G401 (cell line): ENCODE results near the gene SDK1. TPM values are rescaled to one million over a fixed set of nuclear protein-coding genes. Genes with fewer than 3 reads are reported as not detected.

ENCODE experiments used
- DNase-seq: peaks from one replicate; pipeline ENCODE4 v3.0.0-alpha.2; 2015; ENCODE audit warnings: low spot score
- in situ Hi-C: cut with HindIII; loops from 2 replicates; pipeline ENCODE4 v1.10.0; 2016; ENCODE audit warnings: low sequenced_read_pairs, mixed read lengths
- total RNA-seq: library from RNA; depleted of rRNA; stranded (reverse); fragments of >200 nt; shearing (Covaris generic); gene quantifications from 2 replicates; pipeline ENCODE4 v1.2.3, GENCODE V29; 2014

SDK1 gene
- total RNA-seq, 1 experiment from 2014 or later = not detected

DNA sequence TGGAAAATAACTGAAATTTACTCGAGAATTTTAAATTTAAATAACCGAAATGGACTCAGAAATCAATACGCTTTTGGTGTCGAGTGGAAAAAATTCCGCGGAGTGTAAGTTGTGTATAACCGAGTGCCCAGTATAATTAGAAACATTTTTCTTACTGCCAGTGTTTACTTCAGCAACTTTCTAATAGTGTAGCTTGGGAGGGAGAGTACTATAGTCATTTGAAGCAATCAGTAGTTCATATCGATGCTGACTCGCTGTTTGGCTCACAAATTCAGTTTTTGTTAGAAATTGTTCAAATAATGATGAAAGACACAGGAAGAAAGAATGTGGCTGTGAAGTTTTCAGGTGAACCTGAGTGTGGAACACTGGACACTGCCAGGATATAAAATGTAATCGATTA is 722.5 kb downstream of the SDK1 start:
- DNase-seq = no peak
- in situ Hi-C loops = no loop called here

DNA sequence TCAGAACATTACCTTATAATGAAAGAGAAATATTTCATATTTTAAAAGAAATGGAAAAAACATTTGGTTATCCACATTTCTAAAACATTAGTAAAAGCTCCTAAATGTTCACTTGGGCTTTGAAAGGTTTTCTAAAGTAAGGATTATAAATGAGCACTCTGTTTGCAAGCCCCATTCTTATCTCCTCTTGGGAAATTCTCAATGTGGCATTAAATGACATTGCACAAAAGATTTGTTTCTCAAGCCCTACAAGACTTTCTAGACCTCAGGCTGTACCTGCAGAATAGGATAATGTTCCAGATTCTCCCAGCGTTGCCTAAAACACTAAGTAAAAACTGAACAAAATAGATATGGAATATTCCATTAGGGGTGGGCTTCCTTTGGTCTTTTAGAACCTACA is 723.1 kb downstream of the SDK1 start:
- in situ Hi-C loops = no loop called here
- DNase-seq = no peak

DNA sequence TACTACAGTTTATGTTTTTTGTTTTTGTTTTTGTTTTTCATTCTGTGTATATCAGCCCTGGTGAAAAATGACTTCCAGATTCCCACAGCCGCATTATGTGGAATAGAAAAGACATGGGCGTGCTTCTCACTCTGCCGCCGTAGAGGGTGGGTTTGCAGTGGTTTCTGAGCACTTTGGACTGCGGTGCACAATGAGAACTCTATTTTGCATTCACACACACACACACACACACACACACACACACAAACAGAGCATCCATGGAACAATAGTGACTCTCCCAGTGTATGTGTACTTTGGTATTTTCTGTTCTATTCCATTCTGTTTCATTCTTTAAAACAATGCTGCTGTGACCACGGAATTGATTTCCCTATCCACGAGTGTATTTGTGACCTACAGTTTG is 723.8 kb downstream of the SDK1 start:
- DNase-seq = no peak
- in situ Hi-C loops = no loop called here

GRCh38 chr7:4025210-4025609 is 724.2 kb downstream of the SDK1 start:
- DNase-seq = no peak
- in situ Hi-C loops = no loop called here

DNA sequence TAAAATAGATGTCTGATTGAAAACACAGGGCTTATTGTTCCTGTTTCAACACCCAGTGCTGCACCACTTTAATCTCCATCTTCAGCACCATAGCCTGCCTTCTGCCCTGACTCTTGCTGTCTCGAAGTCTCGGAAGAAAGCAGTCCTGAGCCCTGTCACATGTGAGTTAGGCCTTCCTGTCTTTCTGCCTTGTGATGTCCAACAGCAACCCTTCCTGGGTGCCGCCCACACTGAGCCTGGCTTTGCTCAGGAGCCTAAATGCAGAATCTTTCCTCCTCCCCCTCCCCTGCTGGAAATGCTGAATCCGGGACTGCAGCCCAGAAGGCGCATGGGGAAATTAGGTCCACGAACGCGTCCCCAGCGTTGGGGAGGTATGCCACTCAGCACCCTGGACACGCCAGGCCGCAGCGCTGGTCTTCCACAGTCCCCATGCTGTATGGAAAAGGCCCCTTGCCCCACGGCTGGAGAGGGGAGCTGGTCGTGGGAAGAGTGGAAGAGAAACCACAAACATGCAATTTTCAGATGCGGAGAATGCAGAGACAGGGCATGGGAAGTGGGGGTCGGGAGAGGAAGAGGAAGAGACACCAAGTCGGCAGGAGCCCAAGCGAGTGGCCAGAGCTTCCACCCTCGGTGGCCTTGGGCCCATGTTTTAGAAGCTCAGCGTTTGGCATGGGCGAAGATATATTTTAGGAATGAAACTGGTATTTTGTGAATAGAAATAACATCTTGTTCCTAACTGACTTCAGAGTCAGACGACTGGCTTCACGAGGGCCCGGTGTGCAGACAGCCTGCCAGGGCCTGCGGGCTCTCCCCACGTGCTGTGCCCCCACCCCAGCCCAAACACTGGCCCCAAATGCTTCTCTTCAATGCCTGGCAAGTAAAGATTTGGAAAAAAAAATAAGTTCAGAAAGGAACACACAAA is 724.9 kb downstream of the SDK1 start:
- in situ Hi-C loops = no loop called here
- DNase-seq = no peak

DNA sequence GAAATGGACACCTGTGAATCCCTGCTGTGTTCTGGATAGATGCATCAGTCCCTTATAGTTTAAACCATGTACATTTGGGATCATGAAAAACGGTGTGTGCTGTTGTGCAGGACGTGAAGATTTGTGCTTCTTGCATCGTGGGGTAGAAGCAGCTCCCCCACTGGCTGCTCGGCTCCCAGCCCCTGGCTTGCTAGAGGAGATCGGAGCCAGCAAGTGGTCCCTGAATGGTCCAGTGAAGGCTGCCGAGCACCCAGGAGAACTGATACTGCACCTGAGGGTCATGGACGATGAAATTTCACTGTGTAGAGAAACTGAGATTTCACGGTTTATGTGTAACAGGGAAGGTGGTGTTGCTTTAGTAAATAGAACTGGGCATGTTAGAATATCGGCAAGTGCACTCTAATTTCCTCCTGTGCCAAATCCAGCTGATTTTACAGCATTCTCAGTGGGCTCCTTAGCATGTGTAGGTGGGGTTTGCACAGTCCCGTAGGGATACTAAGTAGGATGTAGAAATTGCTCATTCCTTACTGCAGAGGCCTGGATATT is 726.0 kb downstream of the SDK1 start:
- no peak for DNase-seq
- in situ Hi-C loops = no loop called here

DNA sequence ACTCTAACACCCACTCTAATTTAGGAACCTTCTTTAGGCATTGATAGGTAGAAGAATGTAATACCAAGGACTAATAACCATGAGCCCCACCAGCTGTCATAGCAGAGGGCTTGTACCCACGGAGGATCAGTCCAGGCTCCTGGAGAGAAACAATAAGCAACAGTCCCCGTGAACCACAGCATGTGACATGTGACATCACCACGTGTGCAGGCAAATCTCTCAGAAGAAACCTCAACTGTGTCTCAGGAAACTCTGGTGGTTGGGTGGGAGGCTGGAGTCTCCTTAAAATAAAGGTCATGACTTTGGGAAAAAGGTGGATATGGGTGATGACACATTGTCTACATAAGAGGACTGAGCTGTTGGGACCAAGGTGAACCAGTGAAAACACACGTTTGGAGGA is 727.2 kb downstream of the SDK1 start:
- no peak for DNase-seq
- in situ Hi-C loops = no loop called here

- no peak for DNase-seq
- in situ Hi-C loops = no loop called here
Observed at GRCh38 chr7:4029941-4030340, 728.9 kb downstream of the SDK1 start.

DNA sequence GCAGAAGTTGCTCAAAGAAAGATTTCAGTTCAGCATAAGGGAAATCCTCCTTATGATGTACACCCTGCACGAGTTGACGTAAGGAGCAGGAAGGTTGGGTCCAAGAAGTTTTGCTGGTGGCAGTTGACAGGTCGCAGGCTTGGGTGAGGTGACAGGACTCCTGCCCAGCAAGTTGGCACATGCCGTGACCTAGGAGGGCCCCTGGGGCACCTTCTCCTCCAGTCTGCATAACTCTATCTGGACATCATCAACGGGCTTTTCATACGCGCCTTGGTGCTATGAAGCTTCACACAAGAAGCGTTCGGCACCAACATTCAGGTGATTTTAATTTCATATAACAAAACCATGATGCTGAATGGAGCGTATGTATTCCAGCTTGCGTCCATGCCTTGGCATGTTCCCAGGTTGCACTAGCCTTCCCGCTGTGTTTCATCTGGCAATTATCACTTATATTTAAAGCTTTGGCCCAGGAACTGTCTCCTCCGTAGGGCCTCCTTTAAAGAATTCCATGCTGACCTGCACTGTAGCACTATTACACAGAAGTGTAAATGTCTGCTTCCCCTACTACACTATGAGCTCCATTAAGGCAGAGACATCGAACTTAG is 729.4 kb downstream of the SDK1 start:
- in situ Hi-C loops = no loop called here
- no peak for DNase-seq

GRCh38 chr7:4033996-4034395 is 732.9 kb downstream of the SDK1 start:
- no peak for DNase-seq
- in situ Hi-C loops = no loop called here

- in situ Hi-C loops = no loop called here
- no peak for DNase-seq
Observed at GRCh38 chr7:4037308-4037707, 736.3 kb downstream of the SDK1 start.

DNA sequence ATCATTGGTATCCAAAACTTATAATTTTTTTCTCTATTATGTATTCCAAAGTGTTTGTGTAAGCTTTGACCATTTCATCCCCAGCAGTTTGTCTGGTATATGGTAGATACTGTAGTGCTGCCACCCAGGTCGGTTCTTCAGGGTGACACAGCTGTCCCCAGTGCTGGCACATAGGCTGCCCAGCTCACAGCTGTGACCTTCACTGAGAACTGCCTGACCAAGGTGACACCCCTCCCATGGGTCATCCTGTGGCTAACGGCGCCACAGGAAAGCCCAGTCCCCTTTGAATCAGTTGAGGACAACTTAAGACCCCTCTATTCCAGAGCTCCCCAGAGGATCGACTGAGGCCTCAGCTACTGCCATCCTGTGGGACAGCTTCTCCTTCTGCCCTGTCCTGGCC is 736.8 kb downstream of the SDK1 start:
- in situ Hi-C loops = no loop called here
- DNase-seq = no peak

DNA sequence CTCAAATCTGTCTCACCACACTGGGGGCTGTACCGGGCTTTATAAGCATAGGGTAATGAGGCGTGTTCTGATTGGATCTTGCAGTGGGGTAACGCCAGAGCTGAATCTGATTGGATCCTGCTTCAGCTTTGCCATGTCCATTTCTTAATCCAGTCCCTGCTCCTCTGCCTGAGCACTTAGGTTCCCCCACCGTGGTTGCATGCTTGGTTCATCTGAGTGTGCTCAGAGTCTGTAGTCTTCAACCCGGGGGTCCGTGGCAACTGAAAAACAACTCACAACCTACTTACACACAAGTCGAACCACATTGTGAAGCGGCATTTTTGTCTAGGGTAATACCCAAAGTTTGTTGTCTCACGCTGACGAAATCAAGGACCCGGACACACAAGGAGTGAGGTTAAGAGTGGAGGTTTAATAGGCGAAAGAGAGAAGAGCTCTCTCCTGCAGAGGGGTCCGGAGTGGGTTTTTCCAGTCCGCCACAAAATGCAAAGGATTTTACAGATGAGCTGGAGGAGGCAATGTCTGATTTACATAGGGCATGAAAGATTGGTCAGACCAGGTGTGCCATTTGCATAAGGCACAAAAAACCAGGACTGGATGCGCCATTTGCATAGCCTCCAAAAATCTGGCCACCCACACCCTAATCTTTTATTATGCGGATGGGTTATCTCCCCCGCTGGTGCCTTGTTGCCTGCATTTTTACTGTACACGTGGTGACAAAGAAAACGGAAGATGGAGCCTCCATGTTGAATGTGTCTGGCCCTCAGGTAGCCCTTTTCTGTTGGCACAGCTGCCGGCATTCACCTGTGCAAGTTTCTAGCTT is 739.3 kb downstream of the SDK1 start:
- in situ Hi-C loops = no loop called here
- no peak for DNase-seq

GRCh38 chr7:4042402-4043045 is 741.5 kb downstream of the SDK1 start:
- no peak for DNase-seq
- in situ Hi-C loops = no loop called here

- no peak for DNase-seq
- in situ Hi-C loops = no loop called here
Observed at GRCh38 chr7:4043988-4044387, 742.9 kb downstream of the SDK1 start.

- in situ Hi-C loops = no loop called here
- DNase-seq = no peak
Observed at GRCh38 chr7:4045450-4045849, 744.4 kb downstream of the SDK1 start.

DNA sequence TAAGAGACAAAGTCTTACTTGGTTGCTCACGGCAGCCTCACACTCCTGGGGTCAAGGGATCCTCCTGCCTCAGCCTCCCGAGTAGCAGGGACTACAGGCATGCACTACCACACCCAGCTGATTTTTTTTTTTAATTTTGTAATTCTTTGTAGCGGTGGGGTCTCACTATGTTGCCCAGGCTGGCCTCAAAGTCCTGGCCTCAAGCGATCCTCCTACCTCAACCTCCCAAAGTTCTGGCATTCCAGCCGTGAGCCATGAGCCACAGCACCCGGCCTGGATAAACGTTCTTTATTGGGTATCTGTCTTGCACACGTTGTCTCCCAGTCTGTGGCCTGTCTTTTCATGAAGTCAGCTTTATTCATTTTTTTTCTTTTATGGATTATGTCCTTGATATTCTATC is 744.9 kb downstream of the SDK1 start:
- in situ Hi-C loops = no loop called here
- DNase-seq = no peak

- DNase-seq = no peak
- in situ Hi-C loops = no loop called here
Observed at GRCh38 chr7:4048336-4048735, 747.3 kb downstream of the SDK1 start.

DNA sequence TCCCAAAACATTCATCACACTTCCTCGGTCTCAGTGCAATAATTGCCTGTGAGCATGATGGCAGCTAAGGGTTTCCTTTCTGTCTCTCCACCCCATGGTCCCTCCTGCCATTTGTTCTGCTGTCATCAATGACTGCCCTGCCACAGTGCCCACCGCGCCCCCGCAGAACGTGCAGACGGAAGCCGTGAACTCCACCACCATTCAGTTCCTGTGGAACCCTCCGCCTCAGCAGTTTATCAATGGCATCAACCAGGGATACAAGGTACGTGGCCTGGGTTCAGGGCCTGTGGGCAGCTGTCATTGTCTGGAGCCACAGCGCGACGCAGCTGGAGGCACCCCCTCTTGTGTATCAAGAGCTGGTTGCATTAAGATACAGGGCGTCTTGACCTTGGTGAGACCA is 748.1 kb downstream of the SDK1 start:
- in situ Hi-C loops = no loop called here

More for the DNA sequence above, 748.1 kb downstream of the SDK1 start:
- no peak for DNase-seq
